SK-N-SH treated with all-trans-retinoic acid at 6 μM for 48 hours (cell line): Measurements from ENCODE around the gene NCLN.

Experiments used
- CSDC2 ChIP-seq: fragments of 250-450 bp; sonication (Bioruptor Pico); IDR thresholded peaks from 2 replicates; pipeline ENCODE4 v1.5.0; 2020; ENCODE audit warnings: mild to moderate bottlenecking, moderate library complexity
- CSRNP3 ChIP-seq: fragments of 250-450 bp; sonication (Bioruptor Pico); IDR thresholded peaks from 2 replicates; pipeline ENCODE4 v1.5.1; 2021; ENCODE audit warnings: mild to moderate bottlenecking, moderate library complexity
- ZC3H10 ChIP-seq: fragments of 250-450 bp; sonication (Bioruptor Pico); IDR thresholded peaks from 2 replicates; pipeline ENCODE4 v1.5.1; 2021; ENCODE audit warnings: mild to moderate bottlenecking, moderate library complexity
- ZNF565 ChIP-seq: fragments of 450-650 bp; formaldehyde crosslinking; conservative IDR thresholded peaks from 2 replicates; pipeline ENCODE4 v1.5.0; 2020; ENCODE audit warnings: low read depth, mild to moderate bottlenecking, moderate library complexity
- ZNF70 ChIP-seq: fragments of 450-650 bp; formaldehyde crosslinking; IDR thresholded peaks from 2 replicates; pipeline ENCODE4 v1.5.0; 2020; ENCODE audit warnings: mild to moderate bottlenecking, moderate library complexity
- ZNF8 ChIP-seq: fragments of 450-650 bp; formaldehyde crosslinking; IDR thresholded peaks from 2 replicates; pipeline ENCODE4 v1.5.0; 2020; ENCODE audit warnings: mild to moderate bottlenecking, moderate library complexity
- TF ChIP-seq, protein P1 (sequence below): fragments of 250-450 bp; sonication (Bioruptor Pico); IDR thresholded peaks from 2 replicates; pipeline ENCODE4 v1.8.0; 2020; ENCODE audit warnings: mild to moderate bottlenecking, moderate library complexity, borderline replicate concordance

- TF ChIP-seq ZC3H10 (no peak), ZNF565 (CRISPR knock-in tag) (no peak), CSRNP3 (CRISPR knock-in tag) (no peak), ZNF8 (no peak), ZNF70 (no peak), CSDC2 (CRISPR knock-in tag) (no peak)
- TF ChIP-seq, protein P1, sequence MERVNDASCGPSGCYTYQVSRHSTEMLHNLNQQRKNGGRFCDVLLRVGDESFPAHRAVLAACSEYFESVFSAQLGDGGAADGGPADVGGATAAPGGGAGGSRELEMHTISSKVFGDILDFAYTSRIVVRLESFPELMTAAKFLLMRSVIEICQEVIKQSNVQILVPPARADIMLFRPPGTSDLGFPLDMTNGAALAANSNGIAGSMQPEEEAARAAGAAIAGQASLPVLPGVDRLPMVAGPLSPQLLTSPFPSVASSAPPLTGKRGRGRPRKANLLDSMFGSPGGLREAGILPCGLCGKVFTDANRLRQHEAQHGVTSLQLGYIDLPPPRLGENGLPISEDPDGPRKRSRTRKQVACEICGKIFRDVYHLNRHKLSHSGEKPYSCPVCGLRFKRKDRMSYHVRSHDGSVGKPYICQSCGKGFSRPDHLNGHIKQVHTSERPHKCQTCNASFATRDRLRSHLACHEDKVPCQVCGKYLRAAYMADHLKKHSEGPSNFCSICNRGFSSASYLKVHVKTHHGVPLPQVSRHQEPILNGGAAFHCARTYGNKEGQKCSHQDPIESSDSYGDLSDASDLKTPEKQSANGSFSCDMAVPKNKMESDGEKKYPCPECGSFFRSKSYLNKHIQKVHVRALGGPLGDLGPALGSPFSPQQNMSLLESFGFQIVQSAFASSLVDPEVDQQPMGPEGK (CRISPR knock-in tag), result no peak
These were observed 20.7 kb downstream of the NCLN start for GRCh38 chr19:3206216-3206953.
